Activated CD4-positive, alpha-beta memory T cell treated with anti-CD3 and anti-CD28 coated beads, Interleukin-2, amount 10 ng/mL, durations not matched to agents 7 days and 5 days (primary cell): ENCODE measurements around the gene CHST9. TPM values are rescaled to one million over a fixed set of nuclear protein-coding genes. Genes with fewer than 3 reads are reported as not detected.
"Not testable (repeated sequence)": the region's sequence is repeated elsewhere in the genome, so short reads cannot be mapped to it uniquely, and the experiment has no call there.

Source experiments
- CTCF ChIA-PET: fragments of 350-600 bp; sonication (Branson Sonifier 250); formaldehyde crosslinking; loops from one replicate; lab custom pipeline; 2021; ENCODE audit warnings: antibody characterized with exemption, inconsistent platforms; lab: Charles Lee
- POLR2A ChIA-PET: fragments of 350-600 bp; sonication (Branson Sonifier 250); formaldehyde crosslinking; loops from one replicate; lab custom pipeline; 2021; ENCODE audit warnings: antibody characterized with exemption; lab: Charles Lee
- DNase-seq: peaks from one replicate; pipeline ENCODE4 v3.0.0-alpha.2; 2020
- H3K27ac Mint-ChIP-seq: one replicate; pipeline ENCODE4 v1.8.0; 2021; ENCODE audit warnings: mild to moderate bottlenecking, mixed read lengths
- H3K27me3 Mint-ChIP-seq: one replicate; pipeline ENCODE4 v1.8.0; 2021; ENCODE audit warnings: mixed read lengths
- H3K36me3 Mint-ChIP-seq: one replicate; pipeline ENCODE4 v1.8.0; 2021; ENCODE audit warnings: low read depth, mixed read lengths
- H3K4me1 Mint-ChIP-seq: one replicate; pipeline ENCODE4 v1.8.0; 2021; ENCODE audit warnings: mixed read lengths
- H3K4me3 Mint-ChIP-seq: one replicate; pipeline ENCODE4 v1.8.0; 2021; ENCODE audit warnings: mild to moderate bottlenecking, mixed read lengths
- H3K9me3 Mint-ChIP-seq: one replicate; pipeline ENCODE4 v1.8.0; 2021; ENCODE audit warnings: mixed read lengths
- total RNA-seq, 2 experiments: library from RNA; stranded (reverse); gene quantifications; one replicate each; pipeline ENCODE4 v1.2.3, GENCODE V29; 2021

The CHST9 gene
- total RNA-seq, 2 experiments from 2014 or later = not detected

DNA sequence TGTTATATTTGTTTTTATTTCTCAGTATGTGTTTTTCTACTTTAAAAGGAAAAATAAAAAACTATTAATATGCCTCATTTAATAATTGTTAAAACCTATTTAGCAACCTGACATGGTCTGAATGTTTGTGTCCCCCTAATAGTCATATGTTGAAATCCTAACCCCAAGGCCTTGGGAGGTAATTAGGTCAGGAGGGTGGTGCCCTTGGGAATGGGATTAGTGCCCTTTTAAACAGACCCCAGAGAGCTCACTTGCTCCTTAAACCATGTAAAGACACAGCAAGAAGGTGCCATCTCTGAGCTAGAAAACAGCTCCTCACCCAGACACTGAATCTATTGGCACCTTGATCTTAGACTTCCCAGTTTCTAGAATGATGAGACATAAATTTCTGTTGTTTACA, 71.8 kb downstream of the CHST9 start:
- POLR2A ChIA-PET = no interaction called here

DNA sequence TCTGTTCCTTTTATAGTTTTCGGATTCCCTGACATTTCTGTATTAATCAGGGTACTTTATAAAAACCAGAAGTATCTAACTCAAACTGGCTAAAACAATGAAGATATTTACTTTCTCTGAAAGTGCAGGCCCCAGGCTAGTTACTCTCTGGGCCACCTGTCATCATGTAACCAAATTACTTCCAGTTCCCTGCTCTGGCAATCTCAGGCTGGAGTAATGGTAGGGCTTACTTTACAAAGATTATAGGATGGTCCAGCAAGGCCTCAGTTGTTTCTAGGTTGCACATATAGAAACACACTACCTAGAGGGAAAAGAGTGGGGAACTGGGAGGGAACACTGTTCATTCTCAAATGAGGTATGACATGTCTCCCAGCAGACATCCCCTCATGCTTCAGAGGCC, 74.8 kb downstream of the CHST9 start:
- no peak overlapping the region for H3K4me3 Mint-ChIP-seq
- POLR2A ChIA-PET = no interaction called here
- no peaks in the 10 kb centered on the region for H3K27me3 Mint-ChIP-seq
- no peaks in the 10 kb centered on the region for H3K4me1 Mint-ChIP-seq
- H3K36me3 Mint-ChIP-seq = no peaks in the 10 kb centered on the region
- CTCF ChIA-PET = no interaction called here
- H3K9me3 Mint-ChIP-seq = peaks cover 5% of the 10 kb centered on the region
- DNase-seq = no peak
- no peak overlapping the region for H3K27ac Mint-ChIP-seq

More for the DNA sequence above, 71.8 kb downstream of the CHST9 start:
- no peak for DNase-seq
- no peaks in the 10 kb centered on the region for H3K36me3 Mint-ChIP-seq
- peaks cover 5% of the 10 kb centered on the region for H3K9me3 Mint-ChIP-seq
- H3K27ac Mint-ChIP-seq = no peak overlapping the region
- H3K4me3 Mint-ChIP-seq = no peak overlapping the region
- no peaks in the 10 kb centered on the region for H3K4me1 Mint-ChIP-seq
- CTCF ChIA-PET = no interaction called here
- no peaks in the 10 kb centered on the region for H3K27me3 Mint-ChIP-seq

DNA sequence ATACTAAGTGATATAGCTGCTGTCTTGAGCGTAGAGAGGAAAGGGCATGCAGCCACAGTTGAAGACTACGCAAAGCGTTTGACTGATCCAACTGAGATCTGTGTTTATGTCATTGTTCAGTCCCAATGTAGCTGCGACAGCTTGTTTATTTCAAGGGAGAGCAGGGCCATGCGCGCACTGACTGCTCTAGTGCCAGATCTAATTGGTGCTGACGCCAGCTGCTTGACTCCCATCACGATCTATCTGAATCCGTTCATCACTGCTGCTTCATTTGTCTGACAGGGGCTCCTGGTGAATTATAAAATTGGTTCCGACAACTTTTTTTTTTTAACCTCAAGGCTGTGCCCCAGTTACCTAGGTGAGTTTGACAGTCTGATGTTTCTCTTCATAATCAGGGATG, 75.7 kb downstream of the CHST9 start:
- DNase-seq = no peak
- H3K27me3 Mint-ChIP-seq = no peaks in the 10 kb centered on the region
- ChIA-PET CTCF (no interaction called here), POLR2A (no interaction called here)
- peaks cover 6% of the 10 kb centered on the region for H3K9me3 Mint-ChIP-seq
- H3K4me3 Mint-ChIP-seq = no peak overlapping the region
- no peaks in the 10 kb centered on the region for H3K4me1 Mint-ChIP-seq
- no peaks in the 10 kb centered on the region for H3K36me3 Mint-ChIP-seq
- H3K27ac Mint-ChIP-seq = no peak overlapping the region

DNA sequence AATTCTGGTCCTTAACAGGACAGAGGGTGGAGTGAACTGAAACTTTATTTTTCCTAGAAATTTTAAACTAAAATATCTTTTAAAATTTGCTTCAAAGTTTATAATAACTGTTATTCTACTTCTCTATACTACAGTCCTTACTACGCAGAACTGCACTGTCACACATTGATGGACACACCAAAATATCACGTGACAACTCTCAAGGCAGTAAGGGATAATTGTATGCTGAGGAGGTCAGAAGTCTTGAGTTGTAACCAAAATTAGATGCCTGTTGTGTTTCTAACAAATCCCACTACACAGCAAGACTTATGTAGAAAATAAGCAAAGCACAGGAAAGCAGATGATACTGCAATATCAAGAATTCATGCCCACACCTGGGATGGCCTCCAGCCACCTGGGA, 76.3 kb downstream of the CHST9 start:
- H3K27me3 Mint-ChIP-seq = no peaks in the 10 kb centered on the region
- no peaks in the 10 kb centered on the region for H3K36me3 Mint-ChIP-seq
- H3K4me1 Mint-ChIP-seq = no peaks in the 10 kb centered on the region
- CTCF ChIA-PET = no interaction called here
- no peak for DNase-seq
- no peak overlapping the region for H3K4me3 Mint-ChIP-seq
- H3K27ac Mint-ChIP-seq = no peak overlapping the region
- peaks cover 6% of the 10 kb centered on the region for H3K9me3 Mint-ChIP-seq
- POLR2A ChIA-PET = no interaction called here

DNA sequence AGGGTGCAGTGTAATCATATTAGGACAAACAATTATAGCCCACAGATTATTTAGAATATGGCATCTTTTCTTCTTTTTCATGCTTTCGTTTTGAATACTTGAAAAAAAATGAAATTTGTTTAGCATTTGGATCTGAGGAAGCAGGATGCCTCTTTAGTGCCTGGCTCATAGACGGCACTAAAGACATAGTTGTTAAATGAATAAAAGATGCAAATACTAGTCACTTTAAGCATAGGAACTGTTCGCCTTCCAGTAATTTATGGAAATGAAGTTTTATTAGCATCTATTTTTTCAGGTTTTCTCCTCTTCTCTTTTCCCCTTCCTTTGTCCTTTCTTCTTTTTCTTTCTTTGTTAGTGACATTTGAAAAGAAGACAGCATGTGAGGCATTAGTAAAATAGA, 80.4 kb downstream of the CHST9 start:
- no peak overlapping the region for H3K27ac Mint-ChIP-seq
- ChIA-PET CTCF (no interaction called here), POLR2A (no interaction called here)
- no peak overlapping the region for H3K4me3 Mint-ChIP-seq
- no peaks in the 10 kb centered on the region for H3K27me3 Mint-ChIP-seq
- no peaks in the 10 kb centered on the region for H3K4me1 Mint-ChIP-seq
- no peaks in the 10 kb centered on the region for H3K36me3 Mint-ChIP-seq
- H3K9me3 Mint-ChIP-seq = peaks cover 7% of the 10 kb centered on the region
- DNase-seq = no peak

DNA sequence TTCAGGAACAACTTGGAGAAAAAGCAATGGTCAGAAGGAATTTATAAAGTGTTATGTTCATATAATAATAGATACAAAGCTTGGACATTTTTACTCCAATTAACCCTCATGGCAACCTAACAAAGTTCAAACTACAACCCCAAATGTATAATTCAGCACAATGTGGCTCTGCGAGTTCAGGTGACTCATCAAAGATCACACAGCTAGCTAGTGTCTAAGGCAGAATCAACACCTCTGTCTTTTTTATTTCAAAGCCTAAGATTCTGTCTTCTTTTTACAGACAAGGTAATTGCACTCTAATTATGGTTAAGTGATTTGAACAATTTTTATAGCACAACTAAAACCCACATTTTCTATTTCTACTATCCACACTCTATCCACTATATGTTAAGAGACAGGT, 90.5 kb downstream of the CHST9 start:
- peaks cover 11% of the 10 kb centered on the region for H3K9me3 Mint-ChIP-seq
- ChIA-PET POLR2A (no interaction called here), CTCF (no interaction called here)
- H3K4me1 Mint-ChIP-seq = no peaks in the 10 kb centered on the region
- no peak overlapping the region for H3K4me3 Mint-ChIP-seq
- H3K27me3 Mint-ChIP-seq = no peaks in the 10 kb centered on the region
- no peak for DNase-seq
- no peak overlapping the region for H3K27ac Mint-ChIP-seq
- peaks cover 2% of the 10 kb centered on the region for H3K36me3 Mint-ChIP-seq

DNA sequence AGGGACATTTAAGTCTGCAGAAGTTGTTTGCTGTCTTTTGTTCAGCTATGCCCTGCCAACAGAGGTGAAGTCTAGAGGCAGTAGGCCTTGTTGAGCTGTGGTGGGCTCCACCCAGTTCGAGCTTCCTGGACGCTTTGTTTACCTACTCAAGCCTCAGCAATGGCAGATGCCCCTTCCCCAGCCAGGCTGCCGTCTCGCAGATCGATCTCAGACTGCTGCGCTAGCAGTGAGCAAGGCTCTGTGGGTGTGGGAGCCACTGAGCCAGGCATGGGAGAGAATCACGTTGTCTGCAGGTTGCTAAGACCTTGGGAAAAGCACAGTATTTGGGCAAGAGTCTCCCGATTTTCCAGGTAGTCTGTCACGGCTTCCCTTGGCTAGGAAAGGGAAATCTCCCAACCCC, 91.8 kb downstream of the CHST9 start:
- H3K9me3 Mint-ChIP-seq = peaks cover 11% of the 10 kb centered on the region
- POLR2A ChIA-PET = not testable (repeated sequence)

DNA sequence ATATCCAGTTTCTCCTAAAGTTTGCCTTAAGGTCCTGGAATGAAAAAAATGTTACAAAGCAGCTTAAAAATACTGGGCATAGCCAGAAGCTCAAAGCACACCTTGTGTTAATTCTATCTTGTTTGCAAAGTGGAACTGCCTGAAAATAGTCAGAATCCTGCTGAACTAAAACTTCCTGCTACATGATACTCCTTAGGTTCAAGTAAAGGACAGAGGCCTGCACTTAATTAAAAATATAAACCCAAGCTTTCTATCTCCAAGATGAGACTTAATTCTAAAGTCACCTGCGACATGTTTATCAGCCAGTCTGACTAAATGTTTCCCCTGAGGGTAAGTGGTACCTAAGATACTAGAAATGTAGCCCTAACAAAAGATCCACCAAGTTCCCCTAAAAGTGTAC, 103.4 kb downstream of the CHST9 start:
- POLR2A ChIA-PET = no interaction called here
- Mint-ChIP-seq H3K36me3 (no peaks in the 10 kb centered on the region), H3K4me3 (no peak overlapping the region), H3K27me3 (no peaks in the 10 kb centered on the region), H3K4me1 (no peaks in the 10 kb centered on the region), H3K27ac (no peak overlapping the region), H3K9me3 (no peaks in the 10 kb centered on the region)
- DNase-seq = no peak
- CTCF ChIA-PET = no interaction called here

More for the DNA sequence above, 91.8 kb downstream of the CHST9 start:
- H3K4me1 Mint-ChIP-seq, H3K4me3 Mint-ChIP-seq, H3K27ac Mint-ChIP-seq, CTCF ChIA-PET, DNase-seq, H3K27me3 Mint-ChIP-seq, H3K36me3 Mint-ChIP-seq: not testable (repeated sequence)

DNA sequence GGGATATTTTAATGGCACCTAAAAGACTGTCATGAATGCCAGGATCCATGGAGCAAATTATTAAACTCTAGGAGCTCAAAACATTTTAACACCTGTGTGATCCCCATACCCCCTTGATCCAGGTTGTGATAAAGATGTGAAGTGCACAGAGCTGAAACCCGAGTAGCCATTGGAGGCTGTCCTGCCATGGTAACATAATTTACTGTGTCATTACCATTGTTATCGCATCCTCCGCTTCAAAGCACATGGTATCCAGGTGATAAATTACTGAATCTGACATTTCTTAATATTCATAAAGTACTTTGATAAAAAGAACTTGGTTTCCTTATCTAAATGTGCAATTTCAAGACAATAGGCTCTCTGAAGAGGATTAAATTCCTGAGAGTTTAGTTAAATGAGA, 109.3 kb downstream of the CHST9 start:
- Mint-ChIP-seq H3K9me3 (no peaks in the 10 kb centered on the region), H3K27ac (no peak overlapping the region), H3K36me3 (no peaks in the 10 kb centered on the region), H3K4me3 (no peak overlapping the region), H3K27me3 (no peaks in the 10 kb centered on the region), H3K4me1 (no peaks in the 10 kb centered on the region)
- DNase-seq = no peak
- CTCF ChIA-PET = no interaction called here
- POLR2A ChIA-PET = no interaction called here

DNA sequence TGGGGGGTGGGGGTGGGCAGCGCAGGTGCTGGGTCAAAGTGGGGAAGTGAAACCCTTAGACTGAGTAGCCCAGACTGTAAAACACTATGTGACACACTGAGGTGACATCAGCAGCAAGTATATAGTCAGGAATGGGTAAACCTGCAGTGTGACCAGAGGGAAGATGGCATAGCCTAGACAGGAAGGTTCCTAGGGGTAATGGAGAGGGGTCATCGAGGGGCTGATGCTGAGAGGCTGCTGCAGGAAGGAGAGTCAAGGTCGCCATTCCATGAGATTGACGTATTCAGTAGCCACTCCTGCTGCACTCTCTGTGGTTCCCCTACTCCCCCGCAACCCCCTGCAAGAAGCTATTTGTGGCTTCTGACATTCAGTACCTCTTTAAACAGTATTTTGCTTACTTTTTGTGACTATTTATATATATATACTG, 111.7 kb downstream of the CHST9 start:
- POLR2A ChIA-PET = no interaction called here
- Mint-ChIP-seq H3K36me3 (no peaks in the 10 kb centered on the region), H3K4me1 (no peaks in the 10 kb centered on the region), H3K4me3 (no peak overlapping the region), H3K9me3 (no peaks in the 10 kb centered on the region), H3K27me3 (no peaks in the 10 kb centered on the region), H3K27ac (no peak overlapping the region)
- DNase-seq = no peak
- CTCF ChIA-PET = no interaction called here

DNA sequence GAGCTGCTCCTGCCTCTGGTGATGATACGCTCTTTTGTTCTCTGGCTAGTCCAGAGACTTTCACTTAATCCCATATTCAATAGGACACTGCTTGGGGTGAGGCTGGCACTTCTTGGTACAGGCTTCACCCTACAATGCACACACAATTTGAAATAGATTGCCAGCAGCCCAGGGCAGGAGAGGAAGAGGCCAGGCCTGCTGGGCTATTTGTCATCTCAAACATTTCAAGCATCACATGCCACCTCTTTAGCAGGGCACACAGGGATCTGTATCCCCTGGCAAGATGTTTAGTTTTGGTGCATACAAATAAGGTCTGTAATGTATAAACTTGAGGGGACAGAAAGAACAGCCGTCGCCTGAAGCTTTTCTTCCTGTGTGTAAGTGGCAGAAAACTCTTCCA, 120.4 kb downstream of the CHST9 start:
- ChIA-PET CTCF (no interaction called here), POLR2A (no interaction called here)
- H3K9me3 Mint-ChIP-seq = peaks cover 8% of the 10 kb centered on the region
- no peak overlapping the region for H3K27ac Mint-ChIP-seq
- H3K4me1 Mint-ChIP-seq = no peaks in the 10 kb centered on the region
- no peaks in the 10 kb centered on the region for H3K27me3 Mint-ChIP-seq
- no peak for DNase-seq
- no peak overlapping the region for H3K4me3 Mint-ChIP-seq
- no peaks in the 10 kb centered on the region for H3K36me3 Mint-ChIP-seq

DNA sequence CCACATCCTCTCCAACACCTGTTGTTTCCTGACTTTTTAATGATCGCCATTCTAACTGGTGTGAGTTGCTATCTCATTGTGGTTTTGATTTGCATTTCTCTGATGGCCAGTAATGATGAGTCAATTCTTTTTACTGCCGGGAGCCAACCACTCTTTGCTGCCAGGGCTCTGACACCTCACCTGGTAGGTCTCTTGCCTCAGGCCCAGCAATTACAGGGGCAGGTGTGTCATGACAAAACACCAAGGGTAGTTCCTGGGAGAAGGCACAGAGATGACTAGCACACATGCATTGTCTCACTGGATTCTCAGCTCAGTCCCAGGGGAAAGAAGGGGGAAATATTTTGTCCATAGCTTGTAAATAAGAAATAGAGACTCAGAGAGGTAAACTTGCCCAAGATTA, 122.3 kb downstream of the CHST9 start:
- no peak overlapping the region for H3K4me3 Mint-ChIP-seq
- ChIA-PET POLR2A (no interaction called here), CTCF (no interaction called here)
- H3K4me1 Mint-ChIP-seq = no peaks in the 10 kb centered on the region
- no peaks in the 10 kb centered on the region for H3K27me3 Mint-ChIP-seq
- peaks cover 8% of the 10 kb centered on the region for H3K9me3 Mint-ChIP-seq
- DNase-seq = no peak
- H3K27ac Mint-ChIP-seq = no peak overlapping the region
- no peaks in the 10 kb centered on the region for H3K36me3 Mint-ChIP-seq

DNA sequence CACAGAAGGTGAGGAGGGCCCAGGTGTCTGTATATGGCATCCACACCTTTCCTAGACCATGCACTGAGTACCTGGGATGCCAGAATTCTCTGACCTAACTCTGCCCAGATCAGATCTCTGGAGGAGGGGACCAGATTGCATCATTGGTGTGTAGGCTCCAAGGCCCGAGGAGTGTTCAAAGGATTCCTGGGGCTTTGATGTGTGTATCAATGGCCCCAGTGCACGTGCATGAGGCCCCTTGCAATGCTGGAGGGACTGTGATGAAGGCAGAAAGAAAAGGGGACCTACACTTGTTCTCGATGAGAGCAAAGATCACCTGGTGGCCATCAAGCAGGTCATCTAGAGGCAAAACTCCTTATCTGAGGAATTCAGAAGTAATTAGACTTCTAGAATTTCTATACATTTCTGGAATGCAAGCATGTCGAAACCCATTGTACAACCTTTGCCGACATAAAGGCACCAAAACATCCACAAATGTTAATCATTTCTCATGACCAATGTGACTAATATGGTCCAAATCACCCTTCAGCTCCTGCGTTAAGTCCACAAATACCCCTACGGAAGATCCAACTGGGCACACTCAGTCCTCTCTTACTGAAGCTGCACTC, 123.5 kb downstream of the CHST9 start:
- H3K4me1 Mint-ChIP-seq = no peaks in the 10 kb centered on the region
- POLR2A ChIA-PET = no interaction called here
- DNase-seq = no peak
- H3K36me3 Mint-ChIP-seq = no peaks in the 10 kb centered on the region
- H3K9me3 Mint-ChIP-seq = peaks cover 8% of the 10 kb centered on the region
- CTCF ChIA-PET = no interaction called here
- no peaks in the 10 kb centered on the region for H3K27me3 Mint-ChIP-seq
- H3K27ac Mint-ChIP-seq = no peak overlapping the region
- H3K4me3 Mint-ChIP-seq = no peak overlapping the region

DNA sequence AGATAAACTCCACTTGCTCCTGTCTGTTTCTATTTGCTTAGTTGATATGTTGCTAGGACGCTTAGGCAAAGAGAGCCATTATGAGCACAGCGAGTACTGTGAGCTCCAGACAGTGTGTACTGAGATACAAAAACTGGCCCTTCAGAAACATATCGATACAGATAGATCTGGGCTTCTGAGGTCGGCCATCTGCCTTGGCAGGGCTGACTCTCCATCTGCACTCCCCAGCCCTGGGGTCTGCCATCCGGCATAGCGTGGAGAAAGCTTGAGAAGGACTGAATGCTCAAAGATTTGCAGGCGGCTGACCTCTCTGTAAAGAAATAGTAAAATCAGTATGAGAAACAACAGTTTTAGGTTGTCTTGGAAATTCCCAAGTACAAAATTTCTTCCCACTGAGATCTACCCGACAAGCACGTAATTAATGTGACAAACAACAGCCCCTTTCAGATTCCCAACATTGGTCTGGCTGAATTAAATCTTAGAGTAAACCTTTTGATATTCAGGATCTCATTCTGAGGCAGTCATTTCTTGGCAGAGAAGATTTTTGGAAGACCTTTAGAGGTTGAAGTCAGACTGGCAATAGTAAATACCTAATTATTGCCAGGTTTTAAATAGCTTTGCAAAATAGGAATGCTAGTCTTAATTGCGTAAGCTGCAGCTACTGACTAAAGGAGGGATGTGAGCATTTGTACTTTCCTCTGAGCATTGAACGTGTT, 127.4 kb downstream of the CHST9 start:
- Mint-ChIP-seq H3K27me3 (no peaks in the 10 kb centered on the region), H3K36me3 (no peaks in the 10 kb centered on the region), H3K4me3 (no peak overlapping the region), H3K4me1 (no peaks in the 10 kb centered on the region), H3K27ac (no peak overlapping the region), H3K9me3 (peaks cover 4% of the 10 kb centered on the region)
- ChIA-PET POLR2A (no interaction called here), CTCF (no interaction called here)
- DNase-seq = no peak
